Raji (cell line): ENCODE results near the gene AKIRIN2.
A peak's percentile ranks its signal among the peaks of the same experiment; 100 is the strongest.

Source experiments
- POLR2A ChIP-seq: IDR thresholded peaks from 2 replicates; pipeline ENCODE4 v1.6.1; 2011; ENCODE audit warnings: low read depth, low read length, control low read depth; ENCODE audit not compliant: insufficient read depth

Gene AKIRIN2

GRCh38 chr6:87701676-87702588, at the start of gene AKIRIN2:
AKIRIN2 (minus strand) TSS chr6:87702233; CDS start chr6:87701684, 549 bp downstream.
- peak; percentile 98 for TF ChIP-seq POLR2A

GRCh38 chr6:87747646-87748045, 45.6 kb upstream of the AKIRIN2 start:
- no peak for TF ChIP-seq POLR2A

- no peak for TF ChIP-seq POLR2A
These were observed 44.1 kb upstream of the AKIRIN2 start for GRCh38 chr6:87745966-87746721.

GRCh38 chr6:87743454-87743853, 41.4 kb upstream of the AKIRIN2 start:
- no peak for TF ChIP-seq POLR2A

GRCh38 chr6:87742106-87742505, 40.1 kb upstream of the AKIRIN2 start:
- no peak for TF ChIP-seq POLR2A

GRCh38 chr6:87741001-87741650, 39.1 kb upstream of the AKIRIN2 start:
- TF ChIP-seq POLR2A = no peak

GRCh38 chr6:87738744-87739143, 36.7 kb upstream of the AKIRIN2 start:
- no peak for TF ChIP-seq POLR2A

GRCh38 chr6:87738000-87738399, 36.0 kb upstream of the AKIRIN2 start:
- TF ChIP-seq POLR2A = no peak

- no peak for TF ChIP-seq POLR2A
These were observed 34.9 kb upstream of the AKIRIN2 start for GRCh38 chr6:87736809-87737540.

- TF ChIP-seq POLR2A = no peak
These were observed 30.0 kb upstream of the AKIRIN2 start for GRCh38 chr6:87731818-87732661.

- no peak for TF ChIP-seq POLR2A
These were observed 29.0 kb upstream of the AKIRIN2 start for GRCh38 chr6:87731080-87731479.

GRCh38 chr6:87729965-87730719, 28.1 kb upstream of the AKIRIN2 start:
- no peak for TF ChIP-seq POLR2A

GRCh38 chr6:87728706-87729105, 26.7 kb upstream of the AKIRIN2 start:
- TF ChIP-seq POLR2A = no peak
